CMK (cell line): ENCODE data around the gene NEDD8.

Source experiments
- DNase-seq: peaks from one replicate; pipeline ENCODE4 v3.0.0-alpha.2; 2010; ENCODE audit warnings: low read depth

The NEDD8 gene

DNA sequence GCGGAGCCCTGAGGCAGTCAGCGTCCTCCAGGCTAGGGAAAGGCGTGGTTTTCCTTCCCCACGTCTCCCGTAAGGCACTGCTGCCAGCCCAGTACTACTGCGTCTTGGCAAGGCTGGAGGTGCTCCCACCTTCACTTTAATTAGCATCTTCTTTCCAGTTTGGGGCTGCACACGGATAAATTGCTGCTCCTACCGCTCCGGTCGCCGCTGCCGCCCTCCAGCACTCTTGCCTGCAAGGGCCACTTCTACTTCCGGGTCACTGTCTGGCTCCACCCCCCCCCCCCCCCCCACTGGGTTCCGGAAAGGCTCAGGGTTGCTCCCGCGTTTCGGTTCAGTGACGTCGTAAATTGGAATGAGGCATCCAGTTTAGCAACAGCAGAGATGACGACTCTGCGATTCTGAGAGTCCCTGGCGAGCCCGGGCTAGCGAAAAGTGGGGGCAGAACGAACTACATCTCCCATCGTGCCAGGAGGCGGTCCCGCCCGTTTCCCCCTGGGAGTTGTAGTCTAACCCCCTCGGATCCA, at the start of gene NEDD8:
Gene NEDD8, minus strand, starts transcription at position 247 of the 524 bp plus-strand sequence. Its CDS starts 100 bp downstream, at position 147.
- DNase-seq: peak; percentile 61

DNA sequence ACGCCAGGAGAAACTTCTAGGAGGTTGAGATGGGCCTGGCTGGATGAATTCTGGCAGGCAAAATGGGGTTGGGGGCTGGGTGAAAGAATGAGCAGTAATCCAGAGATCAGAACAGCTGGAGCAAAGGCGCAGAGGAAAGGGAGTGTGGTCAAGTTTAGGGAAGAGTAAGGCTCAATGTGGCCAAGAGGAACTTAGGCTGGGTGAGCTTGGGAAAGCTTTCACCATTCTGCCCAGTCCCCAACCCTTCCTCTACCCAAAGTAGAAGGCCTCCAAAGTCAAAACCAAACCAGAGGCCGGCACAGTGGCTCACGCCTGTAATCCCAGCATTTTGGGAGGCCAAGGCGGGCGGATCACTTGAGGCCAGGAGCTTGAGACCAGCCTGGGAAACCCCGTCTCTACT, 49.5 kb upstream of the NEDD8 start:
- no peak for DNase-seq

DNA sequence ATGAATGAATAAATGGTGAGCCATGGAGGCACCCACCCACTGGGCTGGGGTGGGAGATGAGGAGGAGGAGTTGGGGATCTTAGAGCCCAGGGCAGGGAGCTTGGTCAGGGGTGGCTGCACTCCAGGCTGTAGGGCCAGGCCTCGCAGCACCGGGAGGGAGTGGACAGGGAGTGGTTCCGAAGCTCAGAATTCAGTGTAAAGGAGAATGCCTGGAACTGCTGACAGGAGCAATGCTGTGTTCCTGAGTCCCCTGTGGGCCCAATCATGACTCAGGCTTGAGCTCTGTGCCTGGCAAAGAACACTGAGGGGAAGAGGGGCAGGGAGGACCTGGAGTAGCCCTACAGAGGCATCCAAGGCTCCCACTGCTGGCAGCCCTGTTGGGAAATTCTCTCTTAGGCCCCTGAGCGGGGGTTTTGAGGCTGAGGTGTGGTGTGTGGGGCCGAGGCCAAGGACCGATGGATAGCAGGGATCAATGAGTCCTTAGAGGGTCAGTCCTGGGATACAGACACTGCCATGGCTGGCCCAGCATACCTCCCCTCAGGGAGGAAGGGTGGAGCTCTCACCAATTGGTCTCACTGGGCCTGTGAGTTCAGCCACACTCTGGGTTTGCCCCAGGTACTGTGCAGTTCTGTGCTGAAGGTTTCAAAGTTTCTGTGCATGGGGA, 48.8 kb upstream of the NEDD8 start:
- DNase-seq: no peak

DNA sequence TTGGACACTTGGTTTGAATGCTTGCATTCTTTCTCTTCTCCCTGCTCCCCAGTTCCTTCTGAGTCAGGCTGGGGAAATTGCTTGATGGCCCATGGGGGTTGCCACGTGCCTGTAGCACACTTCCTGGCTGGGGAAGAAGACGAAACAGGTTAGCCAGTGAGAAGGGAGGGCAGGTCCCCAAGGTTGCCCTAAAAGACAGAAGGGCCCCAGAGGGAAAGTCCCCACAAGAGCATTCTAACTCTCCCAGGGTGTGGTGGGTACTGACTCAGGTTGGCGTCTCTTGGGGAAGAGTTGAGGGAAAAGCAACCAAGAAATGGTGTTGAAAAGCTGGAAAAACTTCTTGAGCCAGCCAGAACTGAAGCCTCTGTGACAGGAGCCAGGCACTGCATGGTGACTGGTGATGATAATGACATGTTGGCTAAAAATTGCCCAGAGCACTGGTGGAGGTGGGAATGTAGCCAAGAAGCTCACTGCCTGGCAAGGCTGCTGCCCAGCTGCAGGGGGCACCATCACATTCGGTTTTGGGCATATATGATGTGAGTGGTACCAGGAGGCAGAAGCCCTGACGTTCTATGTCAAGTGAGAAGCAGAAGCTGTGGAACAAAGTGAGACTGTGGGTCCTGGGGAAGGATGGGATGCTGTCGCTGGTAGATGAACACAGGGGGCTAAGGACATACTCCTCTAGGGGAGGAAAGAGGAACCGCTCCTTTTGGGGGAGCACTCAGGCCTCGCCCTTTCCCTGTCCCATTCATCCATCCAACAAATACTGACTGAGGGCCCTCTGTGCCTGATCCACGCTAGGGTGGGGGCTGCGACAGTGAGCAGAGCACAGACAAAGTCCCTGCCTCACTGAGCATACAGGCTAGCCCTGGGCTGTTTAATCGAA, 47.4 kb upstream of the NEDD8 start:
- DNase-seq: no peak

DNA sequence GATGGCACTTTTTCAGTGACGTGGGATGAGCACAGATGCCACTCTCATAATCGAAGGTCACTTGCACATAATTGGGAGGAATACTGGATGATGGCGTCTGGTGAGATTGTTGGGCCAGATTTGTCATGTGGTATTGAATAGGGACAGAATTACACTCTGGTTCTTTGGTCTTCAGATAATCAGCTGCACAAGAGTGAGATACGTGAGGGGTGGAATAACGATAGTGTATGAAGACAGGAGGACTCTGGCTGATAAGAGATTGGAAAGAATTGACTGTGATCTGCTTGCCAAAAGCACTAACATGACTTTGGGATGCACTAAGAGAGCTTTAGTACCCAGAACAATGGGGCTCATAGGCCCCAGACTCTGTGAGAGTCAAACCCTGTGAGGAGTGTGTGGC, 46.3 kb upstream of the NEDD8 start:
- no peak for DNase-seq

DNA sequence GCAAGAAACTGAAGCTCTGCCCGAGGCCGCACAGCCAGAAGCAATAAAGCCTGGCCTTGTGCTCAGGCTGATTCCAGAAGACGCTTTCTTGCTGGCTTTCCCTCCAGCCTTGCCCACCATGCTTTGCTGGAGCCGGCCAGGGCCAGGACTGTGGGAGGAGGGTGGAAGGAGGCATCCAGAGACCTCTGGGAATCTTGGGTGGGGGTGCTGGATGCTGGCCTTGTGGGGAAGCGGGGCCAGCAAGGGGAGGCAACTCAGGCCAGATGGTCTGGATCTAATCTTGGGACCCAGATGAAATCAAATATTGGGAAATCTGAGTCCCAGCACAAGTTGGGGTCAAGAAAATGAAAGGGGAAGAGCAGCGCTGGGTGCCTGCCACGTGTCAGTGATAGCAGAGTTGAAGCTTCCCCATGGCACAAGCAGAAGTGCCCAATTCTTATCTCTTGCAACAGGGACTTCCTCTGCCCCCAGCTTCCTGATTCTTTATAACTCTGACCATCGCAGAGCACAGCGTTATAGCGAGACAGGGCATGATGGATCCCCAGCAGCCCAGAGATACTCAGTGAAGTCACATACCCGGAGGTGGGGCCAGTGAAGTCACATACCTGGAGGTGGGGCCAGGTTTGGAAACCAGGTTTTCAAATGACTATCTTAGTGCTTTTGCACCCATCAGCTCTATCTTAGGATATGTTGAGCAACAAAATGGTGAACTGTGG, 45.6 kb upstream of the NEDD8 start:
- DNase-seq: peak; percentile 85

DNA sequence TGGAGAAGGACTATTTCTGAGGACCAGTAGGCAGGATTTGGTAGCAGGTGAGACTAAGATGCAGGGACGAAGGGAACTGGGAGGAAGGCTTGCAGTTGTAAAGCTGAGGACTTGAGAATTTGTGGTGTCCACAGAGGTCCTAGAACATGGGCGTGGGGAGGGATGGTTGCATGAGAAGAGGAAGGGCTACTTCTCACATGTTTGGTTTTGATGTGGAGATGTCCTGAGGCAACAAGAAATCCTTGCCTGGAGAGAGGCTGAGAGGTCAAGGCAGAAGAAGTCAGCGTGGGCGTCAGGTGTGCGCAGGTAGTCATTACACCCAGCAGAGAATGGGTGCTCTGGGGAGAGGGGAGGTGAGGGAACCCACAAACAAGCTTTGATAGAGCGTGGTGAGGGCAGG, 44.9 kb upstream of the NEDD8 start:
- no peak for DNase-seq

DNA sequence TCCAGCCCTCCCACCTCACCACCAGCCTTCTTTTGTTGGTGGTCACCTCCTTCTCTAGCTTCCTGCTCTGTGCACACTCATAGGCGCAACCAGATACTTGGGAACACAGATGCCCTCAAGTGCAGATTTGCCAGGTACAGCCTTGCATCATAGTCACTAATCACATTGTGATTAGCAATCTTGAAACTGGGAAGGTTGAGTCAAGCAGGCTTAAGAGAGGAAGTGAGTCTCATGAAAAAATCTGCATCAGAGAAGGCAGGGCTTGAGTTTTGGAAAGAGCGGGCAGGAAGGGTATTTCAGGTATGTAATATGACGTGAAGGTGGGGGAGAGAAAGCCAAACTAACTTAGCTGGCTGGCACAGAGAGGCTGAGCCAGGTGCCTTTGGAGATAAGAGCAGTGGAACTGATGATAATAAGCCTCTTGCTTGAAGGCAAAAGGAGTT, 42.0 kb upstream of the NEDD8 start:
- DNase-seq: no peak

DNA sequence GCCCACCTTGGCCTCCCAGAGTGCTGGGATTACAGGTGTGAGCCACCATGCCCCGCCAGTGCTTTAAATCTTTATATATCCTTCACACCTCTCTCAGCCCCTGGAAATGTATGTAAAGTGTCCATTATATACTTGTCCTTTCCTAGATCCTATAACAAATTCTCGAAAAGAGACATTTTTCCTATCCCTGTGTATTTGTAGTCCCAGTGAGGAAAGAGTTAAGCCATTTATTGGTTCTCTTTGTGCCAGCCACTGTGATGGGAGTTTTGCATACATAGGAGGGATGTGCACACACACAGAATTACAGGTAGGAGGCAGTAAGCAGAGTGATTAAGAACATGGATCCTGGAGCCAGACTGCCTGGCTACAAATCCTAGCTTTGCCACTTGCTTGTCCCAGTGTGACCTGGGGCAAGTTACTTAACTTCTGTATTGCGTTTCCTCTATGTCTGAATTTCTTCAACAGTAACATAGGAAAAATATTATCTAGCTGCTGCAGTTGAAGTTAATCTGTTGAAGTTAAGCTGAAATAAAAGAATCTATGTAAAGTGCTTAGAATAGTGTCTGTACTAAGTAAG, 41.3 kb upstream of the NEDD8 start:
- DNase-seq: no peak

DNA sequence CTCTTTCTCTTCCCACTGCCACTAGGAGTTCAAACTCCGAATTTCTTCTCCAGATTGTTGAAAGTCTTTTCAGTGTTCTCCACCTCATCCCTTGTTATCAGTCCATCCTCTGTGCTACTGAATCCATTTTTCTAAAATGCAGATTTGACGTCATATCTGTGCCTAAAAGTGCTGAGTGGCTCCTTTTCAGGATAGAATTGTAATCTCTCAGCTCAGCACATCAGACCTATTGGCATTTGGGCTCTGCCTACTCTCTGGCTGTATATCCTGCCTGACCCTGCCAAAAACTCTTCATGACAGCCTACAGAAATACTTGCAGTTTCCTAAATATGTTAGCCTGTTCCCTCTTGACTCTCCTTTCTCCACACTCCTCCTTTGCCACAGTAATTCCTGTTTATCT, 40.3 kb upstream of the NEDD8 start:
- no peak for DNase-seq

DNA sequence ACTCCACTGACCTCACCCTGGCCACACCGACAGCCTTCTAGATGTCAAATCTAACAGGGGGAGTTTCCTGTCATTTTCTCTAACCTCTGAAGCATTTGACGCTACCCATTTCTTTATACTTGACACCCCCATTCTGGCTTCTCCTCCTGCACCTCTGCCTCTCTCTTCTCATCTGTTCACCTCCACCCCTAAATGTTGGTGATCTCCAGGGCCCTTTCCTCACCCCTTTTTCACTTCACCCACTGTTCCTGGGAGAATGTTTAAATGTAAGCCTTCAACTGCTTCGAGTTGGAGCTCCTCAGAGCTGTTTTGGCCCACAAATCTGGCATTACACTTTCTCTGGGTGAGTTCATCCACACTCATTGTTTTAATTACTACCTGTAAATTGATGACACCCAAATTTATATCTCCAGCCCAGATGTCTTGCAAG, 39.7 kb upstream of the NEDD8 start:
- no peak for DNase-seq

DNA sequence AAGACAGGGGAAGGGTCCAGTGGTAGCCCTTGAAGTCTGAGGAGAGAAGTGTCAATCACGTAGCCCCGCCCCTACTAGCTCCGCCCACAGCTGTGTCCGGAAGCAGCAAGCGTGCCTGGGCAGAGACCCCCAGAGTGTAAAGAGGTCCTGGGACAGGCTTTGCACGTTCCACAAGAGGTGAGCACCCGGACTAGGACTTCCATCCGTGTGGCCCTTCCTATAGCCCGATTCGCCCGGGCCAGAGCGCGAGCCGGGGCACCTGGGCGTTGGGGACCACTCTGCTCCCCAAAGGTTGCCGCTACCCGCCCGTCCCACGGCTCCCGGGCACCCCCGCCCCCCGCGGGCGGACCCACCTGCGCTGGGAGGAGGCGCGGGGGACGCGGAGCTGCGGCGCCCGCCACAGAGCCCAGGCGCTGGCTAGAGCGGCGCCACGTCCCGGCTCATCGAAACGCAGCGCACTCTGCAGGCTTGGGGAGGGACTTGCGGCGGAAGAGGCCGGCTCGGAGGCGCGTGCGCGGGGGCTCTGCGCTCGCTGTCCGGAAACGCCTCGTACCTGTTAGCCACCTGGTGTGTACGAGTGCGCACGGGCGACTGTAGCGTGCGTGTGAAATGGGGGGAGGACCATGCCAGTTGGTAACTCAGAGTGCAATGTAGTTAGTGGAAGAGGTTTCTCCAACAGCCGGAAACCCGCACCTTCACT, 39.1 kb upstream of the NEDD8 start, which contains the start of gene RABGGTA:
Gene RABGGTA, minus strand, starts transcription at position 464 of the 700 bp plus-strand sequence. CDS start 482 bp downstream, outside the sequence.
- DNase-seq: peak; percentile 65

DNA sequence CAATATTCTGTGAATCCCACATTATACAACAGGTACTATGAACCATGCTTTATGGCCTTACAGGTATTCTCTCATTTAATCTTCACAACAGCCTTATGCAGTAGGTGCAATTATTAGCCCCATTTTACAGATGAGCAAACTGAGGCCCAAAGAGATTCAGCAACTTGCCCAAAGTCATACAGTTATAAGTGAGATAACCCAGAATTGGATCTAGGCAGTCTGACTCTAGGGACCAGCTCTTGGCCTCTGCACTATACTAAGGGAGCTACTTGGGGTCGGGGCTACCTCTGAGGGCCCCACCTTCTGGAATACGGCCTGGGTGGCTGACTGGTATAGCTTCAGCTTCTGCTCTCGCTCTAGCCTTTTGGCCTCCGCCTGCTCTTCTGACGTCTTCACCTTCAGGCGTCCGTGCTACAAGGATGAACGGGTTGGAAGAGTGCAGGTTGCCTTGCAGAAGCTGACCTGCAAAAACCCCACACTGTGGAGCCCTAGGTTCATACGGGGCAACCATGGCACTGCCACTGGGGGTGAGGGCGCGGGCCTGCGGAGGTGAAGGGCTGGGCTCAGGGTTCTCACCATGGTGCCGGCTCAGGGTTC, 38.5 kb upstream of the NEDD8 start:
- no peak for DNase-seq

DNA sequence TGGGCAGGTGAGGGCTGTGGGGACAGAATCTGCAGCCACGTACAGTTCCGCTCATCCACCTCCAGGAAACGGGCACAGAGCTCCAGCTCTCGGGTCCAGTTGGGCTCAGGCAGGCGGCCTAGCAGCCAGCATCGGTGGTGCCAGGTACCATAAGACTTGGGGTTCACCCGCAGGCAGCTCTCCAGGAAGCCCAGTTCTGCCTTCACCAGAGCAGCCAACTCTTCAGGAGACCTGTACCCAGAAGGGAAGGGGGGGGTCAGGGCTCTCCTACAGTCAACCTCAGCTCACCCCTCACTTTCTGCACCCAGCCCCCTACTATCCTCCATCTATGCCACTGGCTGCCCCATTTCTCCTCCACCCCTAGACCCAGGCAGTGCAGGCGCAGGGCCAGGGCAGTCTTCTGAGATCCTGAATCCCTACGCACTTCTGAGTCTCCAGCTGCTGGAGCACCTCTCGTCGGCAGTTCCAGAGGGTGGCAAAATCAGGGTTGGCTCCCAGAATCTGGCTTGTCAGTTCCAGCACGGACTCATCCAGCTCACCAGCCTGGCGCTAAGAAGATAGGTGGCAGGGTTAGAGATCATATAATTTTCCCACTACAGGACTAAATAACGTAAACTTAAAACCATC, 37.9 kb upstream of the NEDD8 start:
- DNase-seq: no peak

DNA sequence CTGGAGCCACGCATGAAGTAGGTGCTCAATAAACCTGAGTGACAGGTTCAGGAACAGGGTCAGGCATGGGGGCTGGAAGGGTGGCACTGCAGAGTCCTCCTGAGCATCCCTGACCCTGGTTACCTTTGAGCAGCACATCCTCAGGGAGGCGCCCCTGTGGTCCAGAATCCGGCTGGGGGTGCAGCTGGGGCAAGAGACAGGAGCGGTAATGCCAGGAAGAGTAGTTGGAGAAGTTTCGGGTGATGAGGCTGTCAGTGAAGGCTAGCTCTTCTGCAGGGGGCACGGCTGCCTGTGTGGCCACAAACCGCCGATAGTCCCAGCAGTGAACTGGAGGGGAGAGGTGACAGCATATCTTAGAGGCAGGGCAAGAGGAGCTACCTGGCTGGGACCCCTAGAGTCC, 37.2 kb upstream of the NEDD8 start:
- DNase-seq: no peak

DNA sequence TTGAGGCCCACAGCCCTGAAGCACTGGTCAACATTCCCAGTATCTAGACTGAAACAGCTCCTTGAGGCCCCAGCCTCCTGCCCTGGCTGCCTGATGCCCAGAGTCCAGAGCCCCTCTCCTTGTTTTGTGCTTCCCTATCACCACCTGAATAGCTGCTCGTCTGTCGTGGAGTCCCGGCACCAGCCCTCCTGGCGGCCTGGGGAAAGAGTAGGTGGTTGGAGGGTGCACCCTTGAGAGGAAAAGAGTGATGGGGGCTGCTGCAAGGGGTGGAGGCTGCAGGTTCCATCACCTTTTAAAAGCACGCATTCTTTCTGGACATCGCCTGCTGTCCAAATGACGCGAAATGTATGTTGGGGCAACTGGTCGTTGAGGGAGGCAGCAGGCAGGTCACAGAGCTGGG, 36.1 kb upstream of the NEDD8 start:
- no peak for DNase-seq

DNA sequence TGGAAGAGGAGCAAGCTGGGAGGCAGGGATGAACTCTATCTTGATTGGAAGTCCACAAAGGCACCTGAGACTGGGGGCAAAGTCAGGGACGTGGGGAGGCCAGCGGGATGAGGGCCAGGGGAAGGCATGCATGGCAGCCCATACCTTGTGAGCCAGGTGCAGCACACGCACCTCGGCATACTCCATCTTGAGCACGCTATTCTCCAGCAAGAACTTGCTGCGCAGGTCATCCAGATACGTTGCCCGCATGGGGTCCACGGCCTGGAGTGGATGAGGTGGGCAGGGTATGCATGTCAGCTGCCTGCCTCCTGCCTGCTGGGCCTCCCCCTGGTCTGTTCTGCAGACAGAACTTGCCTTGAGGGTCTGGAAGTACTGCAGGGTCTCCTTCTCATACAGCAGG, 35.3 kb upstream of the NEDD8 start:
- no peak for DNase-seq

DNA sequence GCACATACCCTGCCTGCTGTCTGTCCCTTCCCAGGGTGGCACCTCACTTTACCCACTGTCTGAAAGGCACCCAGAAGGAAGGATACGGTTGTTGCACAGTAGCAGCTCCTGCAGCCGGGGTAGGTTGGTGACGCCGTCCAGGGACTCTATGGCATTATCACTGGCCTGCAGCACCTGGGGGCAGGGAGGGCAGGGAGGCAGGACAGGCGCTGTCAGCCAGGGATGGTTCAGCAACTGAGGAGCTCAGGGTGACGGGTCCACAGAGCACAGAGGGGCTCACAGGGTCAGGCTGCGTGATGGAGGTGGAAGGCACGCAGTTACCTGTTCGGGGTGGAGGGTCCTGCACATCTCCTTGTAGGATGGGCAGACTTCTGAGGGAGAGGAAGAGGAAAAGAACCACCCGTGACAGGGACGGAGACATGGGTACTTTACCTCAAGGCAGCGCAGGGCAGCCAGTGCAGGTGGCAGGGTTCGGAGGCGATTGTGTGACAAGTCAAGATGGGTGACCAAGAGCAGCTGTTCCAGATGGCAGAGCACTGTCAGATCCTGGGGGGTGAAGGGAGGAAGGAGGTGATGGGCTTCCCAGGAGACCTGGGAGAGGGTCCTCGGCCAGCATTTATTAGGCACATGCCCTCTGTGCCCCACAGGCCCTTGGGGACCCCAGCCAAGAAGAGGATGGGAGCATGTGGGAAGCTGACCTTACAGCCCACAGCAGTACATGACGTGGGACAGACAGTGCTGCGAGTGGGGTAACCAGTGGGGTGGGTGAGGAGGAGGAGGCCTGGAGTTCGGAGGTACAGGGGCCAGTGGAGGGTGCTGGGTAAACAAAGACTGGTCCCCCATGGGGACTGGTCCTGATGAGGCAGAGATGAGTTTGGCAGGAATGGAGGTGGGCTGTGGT, 34.4 kb upstream of the NEDD8 start:
- no peak for DNase-seq

DNA sequence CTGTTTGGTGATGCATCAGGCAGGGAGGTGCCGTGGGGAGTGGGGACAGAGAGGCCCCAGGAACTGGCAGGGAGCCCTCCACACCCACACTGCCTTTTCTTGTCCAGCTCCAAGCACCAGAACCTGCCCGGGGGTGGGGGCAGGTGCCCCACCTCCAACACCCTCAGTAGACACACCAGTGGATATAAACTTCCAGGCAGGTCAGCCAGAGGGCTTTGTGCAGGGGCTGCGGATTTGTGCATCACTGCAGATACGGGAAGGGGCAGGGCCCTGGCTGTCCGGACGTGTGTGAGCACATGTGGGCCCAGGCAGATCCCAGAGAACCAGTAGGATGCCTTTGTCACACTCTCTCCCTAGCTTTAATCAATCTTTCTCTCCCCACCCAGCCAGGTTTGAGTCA, 32.1 kb upstream of the NEDD8 start:
- DNase-seq: no peak
